IPS DF 6.9 (cell line): Measurements from ENCODE around the gene PARD6B.
A peak's percentile ranks its signal among the peaks of the same experiment; 100 is the strongest.

Source experiments
- DNase-seq: peaks from one replicate; pipeline ENCODE4 v3.0.0-alpha.2; 2013; ENCODE audit warnings: low read depth, low spot score
- H3K27ac ChIP-seq: one replicate; pipeline ENCODE4 v1.5.1; 2013; ENCODE audit warnings: low read length, control low read depth
- H3K27me3 ChIP-seq: 2 replicates; pipeline ENCODE4 v1.6.1; 2013; ENCODE audit warnings: mild to moderate bottlenecking, low read length; ENCODE audit not compliant: control insufficient read depth, insufficient read depth
- H3K36me3 ChIP-seq: 2 replicates; pipeline ENCODE4 v1.6.1; 2013; ENCODE audit warnings: low read length; ENCODE audit not compliant: control insufficient read depth, insufficient read depth
- H3K4me1 ChIP-seq: 2 replicates; pipeline ENCODE4 v1.6.1; 2013; ENCODE audit warnings: low read length; ENCODE audit not compliant: control insufficient read depth, insufficient read depth
- H3K4me3 ChIP-seq: 2 replicates; pipeline ENCODE4 v1.5.1; 2013; ENCODE audit warnings: mild to moderate bottlenecking, low read length
- H3K9me3 ChIP-seq: 2 replicates; pipeline ENCODE4 v1.6.1; 2013; ENCODE audit warnings: low read length, inconsistent platforms; ENCODE audit not compliant: control insufficient read depth, insufficient read depth
- WGBS: extraction: QIAGEN DNeasy Blood & Tissue Kit; methylation state at CpG from one replicate; pipeline ENCODE4 v1.1.7; 2013; ENCODE audit warnings: mixed read lengths, missing lambda C conversion rate; ENCODE audit not compliant: insufficient read length, insufficient coverage; 5-methylcytosine and 5-hydroxymethylcytosine counted together

The PARD6B gene

GRCh38 chr20:50724851-50725723 is 6.3 kb upstream of the PARD6B start:
- peaks cover 5% of the 10 kb centered on the region; the same call in 1 of the 2 replicates for H3K4me1 ChIP-seq
- no peaks in the 10 kb centered on the region for H3K36me3 ChIP-seq
- no peak for DNase-seq
- no CpG with 5 or more reads among the region's 14 CpGs for WGBS
- no peaks in the 10 kb centered on the region for H3K9me3 ChIP-seq
- H3K27ac ChIP-seq = no peak overlapping the region
- no peaks in the 10 kb centered on the region for H3K27me3 ChIP-seq
- no peak overlapping the region for H3K4me3 ChIP-seq

- no peak overlapping the region for H3K4me3 ChIP-seq
- no peak overlapping the region for H3K27ac ChIP-seq
- peaks cover 5% of the 10 kb centered on the region; the same call in 1 of the 2 replicates for H3K4me1 ChIP-seq
- DNase-seq = no peak
- WGBS = no CpG with 5 or more reads among the region's 10 CpGs
- H3K36me3 ChIP-seq = no peaks in the 10 kb centered on the region
- H3K27me3 ChIP-seq = no peaks in the 10 kb centered on the region
- H3K9me3 ChIP-seq = no peaks in the 10 kb centered on the region
Observed at GRCh38 chr20:50725724-50726005, 5.7 kb upstream of the PARD6B start.

GRCh38 chr20:50726955-50727791 is 4.2 kb upstream of the PARD6B start:
- Histone ChIP-seq H3K27ac (no peak overlapping the region), H3K4me3 (no peak overlapping the region), H3K9me3 (no peaks in the 10 kb centered on the region), H3K27me3 (no peaks in the 10 kb centered on the region), H3K4me1 (peaks cover 5% of the 10 kb centered on the region; the same call in 1 of the 2 replicates), H3K36me3 (no peaks in the 10 kb centered on the region)
- no CpG with 5 or more reads among the region's 4 CpGs for WGBS
- DNase-seq = no peak

- WGBS = no CpG with 5 or more reads among the region's 8 CpGs
- Histone ChIP-seq H3K4me1 (peaks cover 5% of the 10 kb centered on the region; the same call in 1 of the 2 replicates), H3K27ac (no peak overlapping the region), H3K9me3 (no peaks in the 10 kb centered on the region), H3K27me3 (no peaks in the 10 kb centered on the region), H3K4me3 (no peak overlapping the region), H3K36me3 (no peaks in the 10 kb centered on the region)
- DNase-seq = no peak
Observed at GRCh38 chr20:50727792-50728485, 3.4 kb upstream of the PARD6B start.

- peaks cover 6% of the 10 kb centered on the region; the same call in 1 of the 2 replicates for H3K4me1 ChIP-seq
- no CpG with 5 or more reads among the region's 4 CpGs for WGBS
Observed at GRCh38 chr20:50728486-50728980, 2.8 kb upstream of the PARD6B start.

GRCh38 chr20:50728981-50729874 is 2.2 kb upstream of the PARD6B start:
- 100% methylated on average over 2 of the region's 11 CpGs for WGBS
- Histone ChIP-seq H3K36me3 (no peaks in the 10 kb centered on the region), H3K27ac (no peak overlapping the region), H3K4me1 (peaks cover 6% of the 10 kb centered on the region; the same call in 1 of the 2 replicates), H3K4me3 (no peak overlapping the region), H3K9me3 (no peaks in the 10 kb centered on the region), H3K27me3 (no peaks in the 10 kb centered on the region)
- no peak for DNase-seq

More at GRCh38 chr20:50728486-50728980, 2.8 kb upstream of the PARD6B start:
- no peaks in the 10 kb centered on the region for H3K9me3 ChIP-seq
- H3K4me3 ChIP-seq = no peak overlapping the region
- no peak for DNase-seq
- H3K27me3 ChIP-seq = no peaks in the 10 kb centered on the region
- no peaks in the 10 kb centered on the region for H3K36me3 ChIP-seq
- no peak overlapping the region for H3K27ac ChIP-seq

- Histone ChIP-seq H3K36me3 (no peaks in the 10 kb centered on the region), H3K9me3 (no peaks in the 10 kb centered on the region), H3K27ac (no peak overlapping the region), H3K4me3 (peak overlapping the region; percentile 55; the same call in 1 of the 2 replicates), H3K4me1 (peaks cover 2% of the 10 kb centered on the region; the same call in 1 of the 2 replicates), H3K27me3 (no peaks in the 10 kb centered on the region)
- no peak for DNase-seq
- no CpG with 5 or more reads among the region's 21 CpGs for WGBS
Observed at GRCh38 chr20:50729901-50730764, 1.2 kb upstream of the PARD6B start.

GRCh38 chr20:50730765-50731054 is 670 bp upstream of the PARD6B start:
- no peak for DNase-seq
- Histone ChIP-seq H3K36me3 (no peaks in the 10 kb centered on the region), H3K27ac (no peak overlapping the region), H3K27me3 (no peaks in the 10 kb centered on the region), H3K9me3 (no peaks in the 10 kb centered on the region), H3K4me3 (peak overlapping the region; percentile 55; the same call in 1 of the 2 replicates), H3K4me1 (peaks cover 2% of the 10 kb centered on the region; the same call in 1 of the 2 replicates)
- no CpG with 5 or more reads among the region's 35 CpGs for WGBS
